Measurements from ENCODE around the gene SCAANT1. TPM values are rescaled to one million over a fixed set of nuclear protein-coding genes. Genes with fewer than 3 reads are reported as not detected.
A peak's percentile ranks its signal among the peaks of the same experiment; 100 is the strongest.

SCAANT1 gene
- total and polyA plus RNA-seq, 7 experiments from 2014 or later, result not detected

GRCh38 chr3:63937661-63938651 is 25.8 kb upstream of the SCAANT1 start:
- H3K9me3 ChIP-seq (ENCODE audit: control insufficient read depth in 2 of 3, low read length in 3 of 3), result no peaks in the 10 kb centered on the region
- ATAC-seq, result peak; percentile 65
- Mint-ChIP-seq H3K27me3 (no peaks in the 10 kb centered on the region), H3K27ac (peak overlapping the region in 1 of 9 donors; percentile 15), H3K4me1 (peaks cover 45 to 80% (median 60%) of the 10 kb centered on the region in 7 donors), H3K9me3 (no peaks in the 10 kb centered on the region), H3K36me3 (peaks cover 0 to 25% (median 1%) of the 10 kb centered on the region in 5 donors), H3K4me3 (no peak overlapping the region)
- ChIA-PET POLR2A (interaction anchor here (0.5 to 0.7 kb wide), 2 partner anchors 18 to 87 kb away, joined by 3 to 4 read pairs; no protein-coding TSS in a partner anchor), CTCF (no interaction called here)
- peaks cover 0 to 3% (median 0%) of the 10 kb centered on the region in 3 experiments for H3K36me3 ChIP-seq (ENCODE audit: control insufficient read depth in 2 of 3, insufficient read depth in 3 of 3, low read length in 3 of 3)
- no peaks in the 10 kb centered on the region for H3K27me3 ChIP-seq (ENCODE audit: control insufficient read depth in 2 of 2, insufficient read depth in 2 of 2, low read length in 2 of 2)
- H3K27ac ChIP-seq (ENCODE audit: low read depth, low read length), result no peak overlapping the region
- no peak overlapping the region for H3K4me3 ChIP-seq (ENCODE audit: low read length)
- DNase-seq, result no peak
- intact Hi-C loops (cut with micrococcal nuclease), result no loop called here
- peaks cover 5 to 25% of the 10 kb centered on the region in 2 donors for H3K4me1 ChIP-seq (ENCODE audit: control insufficient read depth in 2 of 2, insufficient read depth in 2 of 2, low read length in 2 of 2)

GRCh38 chr3:63936925-63937324 is 24.7 kb upstream of the SCAANT1 start:
- no peaks in the 10 kb centered on the region for H3K9me3 ChIP-seq (ENCODE audit: control insufficient read depth in 2 of 3, low read length in 3 of 3)
- Mint-ChIP-seq H3K4me3 (no peak overlapping the region), H3K4me1 (peaks cover 52 to 83% (median 64%) of the 10 kb centered on the region in 7 donors), H3K27ac (peak overlapping the region in 1 of 9 donors; percentile 23), H3K9me3 (no peaks in the 10 kb centered on the region), H3K27me3 (no peaks in the 10 kb centered on the region), H3K36me3 (peaks cover 0 to 20% (median 0%) of the 10 kb centered on the region in 5 donors)
- intact Hi-C loops (cut with micrococcal nuclease), result no loop called here
- peaks cover 9 to 30% of the 10 kb centered on the region in 2 donors for H3K4me1 ChIP-seq (ENCODE audit: control insufficient read depth in 2 of 2, insufficient read depth in 2 of 2, low read length in 2 of 2)
- ATAC-seq (no peak), DNase-seq (no peak)
- ChIA-PET POLR2A (no interaction called here), CTCF (no interaction called here)
- peaks cover 0 to 3% (median 0%) of the 10 kb centered on the region in 3 experiments for H3K36me3 ChIP-seq (ENCODE audit: control insufficient read depth in 2 of 3, insufficient read depth in 3 of 3, low read length in 3 of 3)
- no peaks in the 10 kb centered on the region for H3K27me3 ChIP-seq (ENCODE audit: control insufficient read depth in 2 of 2, insufficient read depth in 2 of 2, low read length in 2 of 2)
- no peak overlapping the region for H3K4me3 ChIP-seq (ENCODE audit: low read length)
- H3K27ac ChIP-seq (ENCODE audit: low read depth, low read length), result no peak overlapping the region

- Histone ChIP-seq H3K4me1 (ENCODE audit: control insufficient read depth in 2 of 2, insufficient read depth in 2 of 2, low read length in 2 of 2) (peaks cover 9 to 30% of the 10 kb centered on the region in 2 donors), H3K27me3 (ENCODE audit: control insufficient read depth in 2 of 2, insufficient read depth in 2 of 2, low read length in 2 of 2) (no peaks in the 10 kb centered on the region), H3K4me3 (ENCODE audit: low read length) (peak overlapping the region; percentile 3), H3K9me3 (ENCODE audit: control insufficient read depth in 2 of 3, low read length in 3 of 3) (no peaks in the 10 kb centered on the region), H3K27ac (ENCODE audit: low read depth, low read length) (no peak overlapping the region), H3K36me3 (ENCODE audit: control insufficient read depth in 2 of 3, insufficient read depth in 3 of 3, low read length in 3 of 3) (peaks cover 0 to 3% (median 0%) of the 10 kb centered on the region in 3 experiments)
- Mint-ChIP-seq H3K27ac (peak overlapping the region in 6 of 9 donors; percentile 7 to 79 (median 64)), H3K4me1 (peaks cover 54 to 78% (median 72%) of the 10 kb centered on the region in 7 donors), H3K4me3 (peak overlapping the region in 3 of 10 donors; percentile 5 to 55 (median 25)), H3K36me3 (peaks cover 0 to 22% (median 5%) of the 10 kb centered on the region in 5 donors), H3K9me3 (no peaks in the 10 kb centered on the region), H3K27me3 (no peaks in the 10 kb centered on the region)
- no peak for DNase-seq
- ChIA-PET POLR2A (no interaction called here), CTCF (interaction anchor here (1.0 kb wide), 1 partner anchor 27 kb away, joined by 3 read pairs; no protein-coding TSS in a partner anchor)
- intact Hi-C loops (cut with micrococcal nuclease), result loop anchor here in 1 of 2 donors (2.0 kb wide), 1 partner anchor 17 kb away; no protein-coding TSS in a partner anchor
- peak; percentile 66 for ATAC-seq
Measured at GRCh38 chr3:63934041-63934866, 22.1 kb upstream of the SCAANT1 start.

GRCh38 chr3:63933459-63933858 is 21.3 kb upstream of the SCAANT1 start:
- Mint-ChIP-seq H3K4me3 (peak overlapping the region in 3 of 10 donors; percentile 7 to 59 (median 15)), H3K9me3 (no peaks in the 10 kb centered on the region), H3K27me3 (no peaks in the 10 kb centered on the region), H3K36me3 (peaks cover 0 to 22% (median 5%) of the 10 kb centered on the region in 5 donors), H3K27ac (peak overlapping the region in 5 of 9 donors; percentile 4 to 79 (median 34)), H3K4me1 (peaks cover 56 to 78% (median 68%) of the 10 kb centered on the region in 7 donors)
- CTCF ChIA-PET, result no interaction called here
- POLR2A ChIA-PET, result no interaction called here
- Histone ChIP-seq H3K9me3 (ENCODE audit: control insufficient read depth in 2 of 3, low read length in 3 of 3) (no peaks in the 10 kb centered on the region), H3K4me1 (ENCODE audit: control insufficient read depth in 2 of 2, insufficient read depth in 2 of 2, low read length in 2 of 2) (peaks cover 9 to 30% of the 10 kb centered on the region in 2 donors), H3K36me3 (ENCODE audit: control insufficient read depth in 2 of 3, insufficient read depth in 3 of 3, low read length in 3 of 3) (peaks cover 0 to 3% (median 0%) of the 10 kb centered on the region in 3 experiments), H3K27me3 (ENCODE audit: control insufficient read depth in 2 of 2, insufficient read depth in 2 of 2, low read length in 2 of 2) (no peaks in the 10 kb centered on the region), H3K27ac (ENCODE audit: low read depth, low read length) (no peak overlapping the region), H3K4me3 (ENCODE audit: low read length) (no peak overlapping the region)
- intact Hi-C loops (cut with micrococcal nuclease), result loop anchor here in 1 of 2 donors (2.0 kb wide), 1 partner anchor 21 kb away; the partner anchor contains the start of gene SCAANT1
- ATAC-seq, result peak; percentile 14
- no peak for DNase-seq

DNA sequence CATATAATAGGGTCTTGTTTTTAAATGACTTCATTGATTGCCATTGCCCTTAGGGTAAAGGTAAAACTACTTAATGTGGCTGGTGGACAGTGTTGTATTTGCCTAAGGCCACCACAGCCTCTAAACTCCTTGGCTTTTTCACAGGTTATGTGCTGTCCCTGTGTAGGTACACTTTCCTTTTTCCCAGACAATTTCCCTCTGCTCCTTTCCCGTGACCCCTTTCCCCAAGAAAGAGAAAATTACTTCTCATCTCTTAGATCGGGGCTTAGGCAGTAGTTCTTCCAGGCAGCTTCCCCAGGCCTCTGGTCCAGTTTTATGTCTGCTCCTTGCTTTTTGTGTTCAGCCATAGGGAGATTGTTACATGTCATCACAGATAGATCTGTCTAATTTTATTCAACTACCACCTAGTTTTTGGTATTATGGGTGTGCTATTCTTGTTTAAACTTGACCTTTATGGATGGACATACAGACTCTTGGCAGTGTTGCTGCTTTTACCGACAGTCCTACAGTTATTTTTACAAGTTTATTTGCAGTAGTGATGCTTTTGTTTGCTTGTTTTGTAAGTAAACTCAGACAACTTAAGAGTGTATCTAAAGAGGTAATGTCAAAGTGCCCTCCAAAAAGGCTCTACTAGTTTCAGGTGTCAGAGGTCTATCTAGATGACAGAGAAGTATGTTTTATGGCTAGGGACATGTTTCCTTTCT is 20.5 kb upstream of the SCAANT1 start:
- H3K9me3 Mint-ChIP-seq, result no peaks in the 10 kb centered on the region
- Histone ChIP-seq H3K27me3 (ENCODE audit: control insufficient read depth in 2 of 2, insufficient read depth in 2 of 2, low read length in 2 of 2) (no peaks in the 10 kb centered on the region), H3K27ac (ENCODE audit: low read depth, low read length) (no peak overlapping the region), H3K4me1 (ENCODE audit: control insufficient read depth in 2 of 2, insufficient read depth in 2 of 2, low read length in 2 of 2) (peaks cover 9 to 30% of the 10 kb centered on the region in 2 donors), H3K36me3 (ENCODE audit: control insufficient read depth in 2 of 3, insufficient read depth in 3 of 3, low read length in 3 of 3) (peaks cover 0 to 3% (median 0%) of the 10 kb centered on the region in 3 experiments), H3K4me3 (ENCODE audit: low read length) (no peak overlapping the region), H3K9me3 (ENCODE audit: control insufficient read depth in 2 of 3, low read length in 3 of 3) (no peaks in the 10 kb centered on the region)
- ChIA-PET POLR2A (no interaction called here), CTCF (no interaction called here)
- peaks cover 0 to 23% (median 5%) of the 10 kb centered on the region in 5 donors for H3K36me3 Mint-ChIP-seq
- intact Hi-C loops (cut with micrococcal nuclease), result loop anchor here in 1 of 2 donors (2.0 kb wide), 1 partner anchor 20 kb away; the partner anchor contains the start of gene SCAANT1
- no peaks in the 10 kb centered on the region for H3K27me3 Mint-ChIP-seq
- DNase-seq, result no peak
- peak overlapping the region in 1 of 10 donors; percentile 12 for H3K4me3 Mint-ChIP-seq
- peaks cover 52 to 74% (median 63%) of the 10 kb centered on the region in 7 donors for H3K4me1 Mint-ChIP-seq
- no peak for ATAC-seq
- peak overlapping the region in 5 of 9 donors; percentile 28 to 81 (median 67) for H3K27ac Mint-ChIP-seq

Data from naive thymus-derived CD4-positive, alpha-beta T cell (primary cell).